Tibial artery (tissue), 4 donors: ENCODE results near the gene SH3PXD2B.

Experiments
- DNase-seq, 2 donors: peaks; one replicate each; pipeline ENCODE4 v3.0.0-alpha.2; 2019
- H3K27ac ChIP-seq, 2 donors: fragments of 200-600 bp; sonication (generic) in 1 of 2; 1 replicate in 1 of 2; 2 replicates in 1 of 2; pipeline ENCODE4 v1.5.1; 2018 to 2019; ENCODE audit warnings: mild to moderate bottlenecking in 1 of 2
- H3K27me3 ChIP-seq, 2 donors: fragments of 200-600 bp; sonication (generic) in 1 of 2; one replicate each; pipeline versions ENCODE4 v1.5.1 to v1.6.0; 2016 to 2019
- H3K36me3 ChIP-seq, 3 donors: fragments of 200-600 bp; sonication (generic) in 2 of 3; one replicate each; pipeline ENCODE4 v1.5.1; 2016 to 2019; ENCODE audit warnings: mild to moderate bottlenecking in 2 of 3
- H3K4me1 ChIP-seq, 4 donors: fragments of 200-600 bp; sonication (generic) in 2 of 4; 1 replicate in 3 of 4; 2 replicates in 1 of 4; pipeline ENCODE4 v1.5.1; 2016 to 2019
- H3K4me3 ChIP-seq, 2 donors: fragments of 200-600 bp; sonication (generic) in 1 of 2; 1 replicate in 1 of 2; 2 replicates in 1 of 2; pipeline ENCODE4 v1.5.1; 2018 to 2019; ENCODE audit warnings: mild to moderate bottlenecking in 2 of 2
- H3K9me3 ChIP-seq, 3 donors: fragments of 200-600 bp; sonication (generic) in 1 of 3; one replicate each; pipeline ENCODE4 v1.5.1; 2016 to 2019
- intact Hi-C: fragments of 100-400 bp; cut with DNase I; formaldehyde crosslinking; loops from one replicate; pipeline ENCODE4 v1.15.0; 2023; ENCODE audit warnings: low total_unique reads
- TF ChIP-seq, protein P1 (sequence below), 2 experiments: fragments of 200-600 bp in 1 of 2; fragments of 450-650 bp in 1 of 2; IDR thresholded peaks; one replicate each; pipeline ENCODE4 v1.5.1; 2017 to 2019; ENCODE audit warnings: antibody characterized with exemption in 2 of 2, mild to moderate bottlenecking in 1 of 2, moderate library complexity in 1 of 2

The SH3PXD2B gene

DNA sequence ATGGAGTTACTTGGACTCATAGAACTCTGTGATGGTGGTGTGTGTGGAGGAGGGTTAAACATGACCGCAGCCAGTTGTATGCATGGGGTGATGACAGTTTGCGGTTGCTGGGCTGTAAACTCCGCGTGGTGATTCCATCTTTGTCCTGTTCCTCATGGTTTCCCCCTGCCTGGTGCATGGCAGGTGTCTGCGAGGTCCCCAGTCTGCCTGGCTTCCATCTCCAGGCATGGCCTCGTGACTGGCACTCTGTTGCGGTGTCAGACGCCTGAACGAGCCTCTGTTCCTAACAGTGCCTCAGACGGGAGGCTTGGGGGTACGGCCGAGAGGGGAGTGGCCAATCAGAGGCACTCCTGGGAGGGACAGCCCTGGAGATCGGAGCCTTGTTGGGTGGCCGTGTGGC is 33.9 kb upstream of the SH3PXD2B start:
- intact Hi-C loops: loop anchor here (10.0 kb wide), 1 partner anchor 147 kb away; no protein-coding TSS in a partner anchor
- H3K4me1 ChIP-seq: no peaks in the 10 kb centered on the region
- peaks cover 0 to 13% of the 10 kb centered on the region in 2 donors for H3K27me3 ChIP-seq
- H3K36me3 ChIP-seq: no peaks in the 10 kb centered on the region
- H3K4me3 ChIP-seq: no peak overlapping the region
- no peak overlapping the region for H3K27ac ChIP-seq
- peak in 1 of 2 donors; percentile 32 for DNase-seq
- H3K9me3 ChIP-seq: no peaks in the 10 kb centered on the region
- TF ChIP-seq, protein P1, sequence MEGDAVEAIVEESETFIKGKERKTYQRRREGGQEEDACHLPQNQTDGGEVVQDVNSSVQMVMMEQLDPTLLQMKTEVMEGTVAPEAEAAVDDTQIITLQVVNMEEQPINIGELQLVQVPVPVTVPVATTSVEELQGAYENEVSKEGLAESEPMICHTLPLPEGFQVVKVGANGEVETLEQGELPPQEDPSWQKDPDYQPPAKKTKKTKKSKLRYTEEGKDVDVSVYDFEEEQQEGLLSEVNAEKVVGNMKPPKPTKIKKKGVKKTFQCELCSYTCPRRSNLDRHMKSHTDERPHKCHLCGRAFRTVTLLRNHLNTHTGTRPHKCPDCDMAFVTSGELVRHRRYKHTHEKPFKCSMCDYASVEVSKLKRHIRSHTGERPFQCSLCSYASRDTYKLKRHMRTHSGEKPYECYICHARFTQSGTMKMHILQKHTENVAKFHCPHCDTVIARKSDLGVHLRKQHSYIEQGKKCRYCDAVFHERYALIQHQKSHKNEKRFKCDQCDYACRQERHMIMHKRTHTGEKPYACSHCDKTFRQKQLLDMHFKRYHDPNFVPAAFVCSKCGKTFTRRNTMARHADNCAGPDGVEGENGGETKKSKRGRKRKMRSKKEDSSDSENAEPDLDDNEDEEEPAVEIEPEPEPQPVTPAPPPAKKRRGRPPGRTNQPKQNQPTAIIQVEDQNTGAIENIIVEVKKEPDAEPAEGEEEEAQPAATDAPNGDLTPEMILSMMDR (IDR thresholded peaks at IDR 0.05): no peak

DNA sequence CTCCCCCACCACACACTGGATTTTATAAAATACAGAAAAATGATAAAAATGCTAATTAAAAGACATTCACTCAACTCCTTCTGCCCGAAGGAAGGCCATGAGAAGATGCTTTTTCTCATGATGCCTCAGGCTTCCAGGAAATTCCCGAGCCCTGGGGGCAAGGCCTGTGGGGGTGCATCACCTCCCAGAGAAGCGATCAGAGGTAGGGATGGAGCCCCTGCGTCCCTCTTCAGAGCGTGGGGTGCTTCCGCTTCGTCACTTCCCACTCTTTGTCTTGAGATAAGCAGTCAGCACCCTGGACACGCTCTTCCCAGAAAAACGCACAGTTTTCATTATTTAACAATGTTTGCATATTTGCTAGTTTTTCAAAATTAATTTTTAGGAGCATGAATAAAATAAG is 33.3 kb upstream of the SH3PXD2B start:
- Histone ChIP-seq H3K4me3 (no peak overlapping the region), H3K4me1 (no peaks in the 10 kb centered on the region), H3K27ac (no peak overlapping the region), H3K9me3 (no peaks in the 10 kb centered on the region), H3K27me3 (peaks cover 0 to 13% of the 10 kb centered on the region in 2 donors), H3K36me3 (no peaks in the 10 kb centered on the region)
- DNase-seq: peak in 1 of 2 donors; percentile 20
- intact Hi-C loops: loop anchor here (10.0 kb wide), 1 partner anchor 147 kb away; no protein-coding TSS in a partner anchor
- TF ChIP-seq, protein P1 (IDR thresholded peaks at IDR 0.05): no peak

DNA sequence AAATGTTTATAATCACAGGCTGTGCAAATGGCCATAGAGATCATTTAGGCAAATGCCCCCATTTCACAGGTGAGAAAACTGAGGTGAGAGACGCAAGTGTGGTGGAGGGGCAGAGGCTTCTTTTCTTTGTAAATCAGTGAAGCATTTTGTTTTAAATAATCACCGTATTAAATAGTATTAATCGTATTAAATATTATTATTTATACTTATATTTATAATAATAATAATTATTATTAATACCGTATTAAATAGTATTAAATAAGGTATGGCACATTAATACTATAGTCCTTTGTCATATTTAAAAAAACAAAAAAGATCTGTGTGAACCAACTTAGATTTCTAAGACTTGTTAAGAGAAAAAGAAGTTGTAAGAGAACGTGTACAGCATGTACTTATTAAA is 32.6 kb upstream of the SH3PXD2B start:
- H3K27me3 ChIP-seq: peaks cover 0 to 13% of the 10 kb centered on the region in 2 donors
- no peaks in the 10 kb centered on the region for H3K36me3 ChIP-seq
- TF ChIP-seq, protein P1 (IDR thresholded peaks at IDR 0.05): no peak
- intact Hi-C loops: loop anchor here (10.0 kb wide), 1 partner anchor 148 kb away; no protein-coding TSS in a partner anchor
- no peaks in the 10 kb centered on the region for H3K9me3 ChIP-seq
- H3K4me1 ChIP-seq: no peaks in the 10 kb centered on the region
- no peak for DNase-seq
- no peak overlapping the region for H3K27ac ChIP-seq
- no peak overlapping the region for H3K4me3 ChIP-seq

DNA sequence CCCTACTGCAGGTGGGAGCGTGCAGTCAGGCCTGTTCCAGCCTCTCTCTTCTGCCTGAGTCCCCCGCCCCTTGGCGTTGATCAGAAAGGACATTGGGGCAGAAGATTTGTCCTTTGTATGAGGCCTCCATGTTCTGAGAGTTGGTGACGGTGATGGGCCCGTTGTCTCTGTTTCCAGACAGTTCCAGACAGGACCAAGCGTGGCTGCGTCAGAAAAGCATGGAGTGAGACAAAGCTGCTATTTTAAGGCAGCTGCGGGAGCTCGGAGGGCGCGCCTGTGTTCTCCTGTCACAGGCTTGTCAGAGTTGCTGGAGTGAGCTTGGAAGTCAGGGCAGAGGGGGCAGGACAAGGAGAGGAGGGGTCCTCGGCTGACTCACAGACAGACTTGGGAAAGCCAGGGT is 32.1 kb upstream of the SH3PXD2B start:
- Histone ChIP-seq H3K4me1 (no peaks in the 10 kb centered on the region), H3K9me3 (no peaks in the 10 kb centered on the region), H3K4me3 (no peak overlapping the region), H3K27ac (no peak overlapping the region), H3K27me3 (peaks cover 0 to 13% of the 10 kb centered on the region in 2 donors), H3K36me3 (no peaks in the 10 kb centered on the region)
- DNase-seq: peak in 1 of 2 donors; percentile 48
- intact Hi-C loops: loop anchor here (10.0 kb wide), 1 partner anchor 148 kb away; no protein-coding TSS in a partner anchor
- TF ChIP-seq, protein P1 (IDR thresholded peaks at IDR 0.05): no peak

DNA sequence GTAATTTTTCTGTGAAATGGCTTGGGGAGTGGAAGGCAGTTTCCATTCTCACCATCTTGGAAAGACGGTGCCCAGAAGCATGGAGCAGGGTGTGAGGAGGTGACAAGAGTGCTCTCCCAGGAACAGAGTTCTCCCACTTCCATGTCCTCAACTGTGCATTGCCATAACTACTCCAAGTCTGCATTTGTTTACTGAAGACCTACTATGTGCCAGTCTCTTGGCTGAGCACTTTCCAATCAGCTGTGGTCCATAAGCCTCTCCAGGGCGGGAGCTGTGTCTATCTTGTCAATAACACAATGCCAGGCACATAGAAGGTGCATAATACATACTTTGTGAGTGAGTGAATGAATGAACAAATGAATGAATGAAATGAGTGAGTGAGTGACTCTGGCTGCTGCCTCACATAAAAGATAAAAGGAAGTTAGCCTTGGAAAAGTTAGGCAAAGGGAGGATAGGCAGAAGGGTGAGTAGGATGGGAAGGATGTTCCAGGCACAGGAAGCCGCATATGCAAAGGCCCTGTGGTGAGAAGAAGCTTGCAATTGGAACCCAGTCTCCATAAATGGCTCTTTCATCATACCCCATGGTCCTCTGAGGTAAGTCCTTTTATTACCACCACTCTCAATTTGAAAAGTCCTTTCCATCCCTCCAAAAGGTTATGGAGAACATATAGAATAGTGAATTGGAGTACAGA is 31.3 kb upstream of the SH3PXD2B start:
- peaks cover 0 to 13% of the 10 kb centered on the region in 2 donors for H3K27me3 ChIP-seq
- intact Hi-C loops: loop anchor here (10.0 kb wide), 1 partner anchor 149 kb away; no protein-coding TSS in a partner anchor
- H3K9me3 ChIP-seq: no peaks in the 10 kb centered on the region
- no peak for DNase-seq
- TF ChIP-seq, protein P1 (IDR thresholded peaks at IDR 0.05): no peak
- H3K36me3 ChIP-seq: no peaks in the 10 kb centered on the region
- H3K4me3 ChIP-seq: no peak overlapping the region
- H3K27ac ChIP-seq: no peak overlapping the region
- no peaks in the 10 kb centered on the region for H3K4me1 ChIP-seq
